Fibroblast of the aortic adventitia (primary cell): ENCODE measurements around the gene GPR17. TPM values are rescaled to one million over a fixed set of nuclear protein-coding genes. Genes with fewer than 3 reads are reported as not detected.

Source experiments
- DNase-seq: peaks from one replicate; pipeline ENCODE4 v3.0.0-alpha.2; 2010; ENCODE audit warnings: low read depth
- H3K4me3 ChIP-seq: 2 replicates; pipeline ENCODE4 v1.5.1; 2011; ENCODE audit warnings: low read depth, mild to moderate bottlenecking, control low read depth, low read length, moderate library complexity
- total RNA-seq: library from RNA; depleted of rRNA; stranded (reverse); fragments of >200 nt; gene quantifications from 2 replicates; pipeline ENCODE4 v1.2.3, GENCODE V29; 2012; ENCODE audit warnings: low replicate concordance
- TF ChIP-seq, protein P1 (sequence below): IDR thresholded peaks from 2 replicates; pipeline ENCODE4 v1.5.1; 2011; ENCODE audit warnings: mild to moderate bottlenecking, low read length, control low read depth, inconsistent platforms; ENCODE audit not compliant: insufficient read depth

The GPR17 gene
- total RNA-seq, 1 donor, result not detected

DNA sequence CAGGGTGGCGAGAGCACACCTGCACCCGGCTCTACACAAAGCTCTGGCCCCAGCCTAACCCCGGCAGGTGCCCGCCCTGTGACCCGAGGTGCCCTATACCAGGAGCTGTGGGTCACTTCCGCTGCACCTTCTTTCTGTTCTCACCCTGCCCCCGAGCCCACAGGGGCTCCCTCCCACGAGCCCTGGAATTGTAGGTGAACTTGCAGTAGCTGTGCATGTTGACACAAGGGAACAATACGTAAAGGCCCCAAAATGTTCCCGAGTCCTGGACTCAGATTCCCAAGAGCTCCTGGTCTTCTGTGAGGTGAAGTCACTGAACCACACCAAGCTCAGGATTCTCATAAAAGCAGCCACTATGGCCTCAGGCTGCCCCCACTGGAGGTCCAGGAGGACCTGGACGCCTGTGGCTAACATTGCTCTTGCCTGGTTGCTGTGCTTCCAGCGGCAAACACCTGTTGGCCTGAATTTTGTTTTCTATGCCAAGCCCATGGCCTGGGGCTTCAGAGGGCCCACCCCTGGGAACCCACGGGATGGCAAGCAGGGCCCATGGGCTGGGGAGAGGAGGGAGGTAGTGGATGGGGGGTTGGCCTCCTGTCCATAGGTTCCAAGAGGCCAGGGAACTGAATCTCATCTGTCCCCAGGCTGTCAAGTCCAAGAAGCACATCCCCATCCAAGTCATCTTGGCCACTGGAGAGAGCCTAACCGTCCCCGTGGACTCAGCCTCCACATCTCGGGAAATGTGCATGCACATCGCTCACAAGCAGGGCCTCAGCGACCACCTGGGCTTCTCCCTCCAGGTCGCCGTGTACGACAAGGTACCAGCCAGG is 23.2 kb upstream of the GPR17 start:
- DNase-seq, result no peak
- TF ChIP-seq, protein P1, sequence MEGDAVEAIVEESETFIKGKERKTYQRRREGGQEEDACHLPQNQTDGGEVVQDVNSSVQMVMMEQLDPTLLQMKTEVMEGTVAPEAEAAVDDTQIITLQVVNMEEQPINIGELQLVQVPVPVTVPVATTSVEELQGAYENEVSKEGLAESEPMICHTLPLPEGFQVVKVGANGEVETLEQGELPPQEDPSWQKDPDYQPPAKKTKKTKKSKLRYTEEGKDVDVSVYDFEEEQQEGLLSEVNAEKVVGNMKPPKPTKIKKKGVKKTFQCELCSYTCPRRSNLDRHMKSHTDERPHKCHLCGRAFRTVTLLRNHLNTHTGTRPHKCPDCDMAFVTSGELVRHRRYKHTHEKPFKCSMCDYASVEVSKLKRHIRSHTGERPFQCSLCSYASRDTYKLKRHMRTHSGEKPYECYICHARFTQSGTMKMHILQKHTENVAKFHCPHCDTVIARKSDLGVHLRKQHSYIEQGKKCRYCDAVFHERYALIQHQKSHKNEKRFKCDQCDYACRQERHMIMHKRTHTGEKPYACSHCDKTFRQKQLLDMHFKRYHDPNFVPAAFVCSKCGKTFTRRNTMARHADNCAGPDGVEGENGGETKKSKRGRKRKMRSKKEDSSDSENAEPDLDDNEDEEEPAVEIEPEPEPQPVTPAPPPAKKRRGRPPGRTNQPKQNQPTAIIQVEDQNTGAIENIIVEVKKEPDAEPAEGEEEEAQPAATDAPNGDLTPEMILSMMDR, result no peak
- no peak overlapping the region for H3K4me3 ChIP-seq

DNA sequence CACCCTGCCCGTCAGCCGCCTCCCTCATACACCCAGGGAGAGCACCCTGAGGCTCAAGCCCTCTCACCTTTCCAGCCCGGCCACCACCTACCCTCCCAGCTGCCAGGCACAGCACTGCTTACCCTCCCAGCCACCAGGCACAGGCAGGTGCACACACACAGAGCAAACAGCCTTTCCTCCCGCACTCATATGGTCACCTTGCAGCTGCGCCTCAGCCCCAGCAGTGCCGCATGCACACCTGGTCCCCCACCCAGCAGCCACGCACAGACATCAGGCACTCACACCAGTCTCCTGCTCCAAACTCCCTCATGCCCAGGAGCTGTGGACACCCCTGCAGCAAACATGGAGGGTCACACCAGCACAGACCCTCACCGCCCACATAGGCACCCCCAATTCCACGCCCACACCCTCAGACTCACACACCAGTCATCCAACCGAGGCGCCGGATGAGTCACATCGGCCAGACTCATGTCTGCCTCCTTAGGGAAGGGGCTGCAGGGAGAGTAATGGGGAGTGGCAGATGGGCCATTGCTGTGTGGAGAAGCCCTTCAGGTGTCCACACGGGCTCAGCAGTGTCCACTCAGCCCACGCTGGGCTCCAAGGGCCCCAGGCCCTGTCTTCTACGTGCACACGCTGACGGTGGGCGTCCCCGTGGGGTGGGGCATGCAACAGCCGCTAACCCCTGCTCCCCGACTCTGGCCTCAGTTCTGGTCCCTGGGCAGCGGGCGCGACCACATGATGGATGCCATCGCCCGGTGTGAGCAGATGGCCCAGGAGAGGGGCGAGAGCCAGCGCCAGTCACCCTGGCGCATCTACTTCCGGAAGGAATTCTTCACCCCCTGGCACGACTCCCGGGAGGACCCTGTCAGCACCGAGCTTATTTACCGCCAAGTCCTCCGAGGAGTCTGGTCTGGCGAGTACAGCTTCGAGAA is 22.3 kb upstream of the GPR17 start:
- TF ChIP-seq, protein P1, result no peak
- peak; percentile 11 for DNase-seq
- no peak overlapping the region for H3K4me3 ChIP-seq

DNA sequence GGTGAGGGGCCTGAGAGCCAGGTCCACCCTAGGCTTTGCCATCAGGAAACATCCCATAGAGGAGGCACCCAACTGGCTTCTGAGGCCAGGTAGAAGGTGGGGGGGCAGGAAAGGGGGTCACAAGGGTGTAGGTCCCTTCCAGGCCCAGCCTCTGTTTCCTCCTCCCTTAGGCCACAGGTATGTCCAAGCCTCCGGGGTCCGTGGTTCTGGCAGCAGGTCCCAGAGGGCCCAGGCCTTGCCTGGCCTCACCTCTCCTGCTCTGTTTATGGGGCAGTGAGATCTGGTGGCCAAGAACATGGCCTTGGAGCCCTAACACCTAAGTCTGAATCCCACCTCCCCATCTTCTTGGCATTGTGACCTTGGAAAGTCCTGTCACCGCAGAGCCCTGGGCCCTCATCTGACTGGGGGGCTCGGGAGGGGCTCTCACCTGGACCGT is 21.6 kb upstream of the GPR17 start:
- DNase-seq, result no peak
- TF ChIP-seq, protein P1, result no peak
- no peak overlapping the region for H3K4me3 ChIP-seq

DNA sequence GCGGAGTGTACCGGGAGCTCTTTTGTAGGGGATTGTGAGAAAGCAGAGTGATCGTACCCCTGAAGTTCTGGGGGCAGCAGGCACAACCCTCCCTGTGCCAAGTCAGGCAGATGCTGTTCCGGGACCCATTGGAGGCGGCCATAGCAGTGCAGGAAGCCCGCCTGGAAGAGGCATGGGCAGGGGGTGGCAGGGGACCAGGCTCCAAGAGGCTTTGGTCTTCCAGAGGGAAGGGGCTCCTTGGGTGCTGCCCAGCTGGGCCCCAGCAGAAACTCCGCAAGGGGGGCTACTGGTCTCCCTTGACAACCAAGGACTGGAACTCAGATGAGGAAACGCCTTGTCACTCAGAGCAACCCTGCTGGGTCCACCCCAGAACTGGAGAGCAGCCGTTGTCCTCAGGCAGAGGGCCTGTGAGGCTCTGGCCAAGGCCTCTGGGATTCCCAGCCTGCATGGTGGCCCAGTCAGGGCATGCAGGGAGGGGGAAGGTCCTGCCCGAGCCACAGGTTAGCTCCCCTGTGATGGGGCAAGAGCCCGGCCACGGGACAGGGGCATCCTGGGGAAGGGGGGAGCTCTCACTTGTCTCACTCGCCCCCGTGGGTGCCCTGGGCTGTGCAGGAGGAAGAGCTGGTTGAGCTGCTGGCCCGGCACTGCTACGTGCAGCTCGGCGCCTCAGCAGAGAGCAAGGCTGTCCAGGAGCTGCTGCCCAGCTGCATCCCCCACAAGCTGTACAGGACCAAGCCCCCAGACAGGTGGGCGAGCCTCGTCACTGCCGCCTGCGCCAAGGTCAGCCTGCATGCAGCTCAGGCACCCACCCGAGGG is 21.0 kb upstream of the GPR17 start:
- no peak overlapping the region for H3K4me3 ChIP-seq
- no peak for DNase-seq
- TF ChIP-seq, protein P1, result no peak

DNA sequence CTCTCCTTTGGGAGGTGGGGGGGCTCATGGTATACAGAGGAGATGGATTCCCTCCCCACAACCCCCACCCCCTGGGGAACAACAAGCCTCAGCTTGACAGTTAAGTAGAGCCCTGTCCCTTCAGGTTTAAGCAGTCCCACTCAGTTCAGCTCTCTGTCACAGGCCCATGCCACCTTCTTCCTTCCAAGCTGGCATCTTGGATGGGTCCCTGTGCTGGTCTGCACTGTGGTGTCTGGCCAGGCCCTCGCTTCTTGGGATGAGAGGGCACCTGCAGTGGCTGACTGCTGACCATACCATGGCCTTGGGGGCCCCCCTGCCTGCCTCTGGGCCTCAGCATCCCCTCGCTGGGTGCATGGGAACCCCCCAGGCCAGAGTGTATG is 20.4 kb upstream of the GPR17 start:
- TF ChIP-seq, protein P1, result no peak
- DNase-seq, result no peak

DNA sequence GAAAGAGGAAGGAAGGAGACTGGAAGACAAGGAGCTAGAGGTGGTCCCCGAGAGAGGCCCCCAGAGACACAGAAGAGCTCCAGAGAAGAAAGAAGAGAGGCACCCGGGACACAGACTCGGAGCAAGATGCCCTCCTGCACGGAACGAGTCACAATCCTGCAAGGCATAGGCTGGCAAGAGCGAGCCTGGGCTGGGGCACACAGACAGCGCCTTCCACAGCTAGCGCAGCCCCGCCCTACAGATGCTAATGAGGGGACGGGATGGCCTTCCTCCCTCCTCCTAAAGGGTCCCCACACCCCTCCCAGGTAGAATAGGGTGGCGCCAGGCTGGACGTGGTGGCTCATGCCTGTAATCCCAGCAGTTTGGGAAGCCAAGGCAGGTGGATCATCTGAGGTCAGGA is 19.8 kb upstream of the GPR17 start:
- TF ChIP-seq, protein P1, result no peak
- no peak overlapping the region for H3K4me3 ChIP-seq
- DNase-seq, result no peak

More for the DNA sequence above, 20.4 kb upstream of the GPR17 start:
- no peak overlapping the region for H3K4me3 ChIP-seq
